GM18507 (cell line): ENCODE measurements around the gene PRICKLE1.

Experiments used
- DNase-seq: peaks from one replicate; pipeline ENCODE4 v3.0.0; 2011; ENCODE audit warnings: low read depth; ENCODE audit not compliant: insufficient read length; ENCODE audit errors: extremely low spot score
- FAIRE-seq: peaks from 2 replicates; lab custom pipeline; 2011; peaks lifted over from hg19 to GRCh38; lab: Jason Lieb, UNC

PRICKLE1 gene

DNA sequence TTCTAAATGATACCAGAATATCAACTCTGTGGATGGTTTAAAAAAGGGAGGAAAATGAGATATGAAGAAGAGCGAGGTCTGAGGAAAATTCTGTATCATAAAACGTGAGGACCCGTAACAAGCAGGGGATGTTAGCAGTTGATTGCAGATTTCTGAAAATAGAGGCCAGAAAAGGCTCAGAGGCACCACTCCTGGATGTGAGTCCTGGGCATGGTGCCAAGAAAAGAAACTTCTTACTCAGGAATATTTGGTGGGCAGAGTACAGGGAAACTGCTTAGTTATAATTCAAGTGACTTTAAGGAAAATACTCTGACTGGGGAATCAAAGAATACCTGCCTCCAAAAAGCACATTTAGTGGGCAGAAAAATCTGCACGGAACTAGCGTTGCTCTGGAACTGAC lies 85.5 kb downstream of the PRICKLE1 start:
- no peak for DNase-seq
- FAIRE-seq: no peak

DNA sequence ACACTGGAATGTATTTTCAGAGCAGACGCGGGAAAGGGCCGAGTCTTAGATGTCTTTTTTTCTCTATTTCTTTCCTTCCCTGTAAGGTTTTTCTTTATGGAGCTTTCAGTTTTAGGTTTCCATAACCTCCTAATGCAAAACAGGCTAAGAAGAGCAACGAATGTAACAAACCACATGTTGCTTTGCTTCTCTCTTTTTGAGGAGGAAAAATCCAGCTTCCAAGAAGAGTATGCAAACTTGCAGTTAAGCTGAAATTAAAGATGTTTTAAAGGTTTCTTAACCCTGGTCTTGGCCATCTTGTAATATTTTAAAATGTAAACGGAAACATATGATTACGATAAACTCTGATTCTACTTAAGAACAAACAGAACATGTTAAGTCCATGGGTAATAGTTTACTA lies 86.9 kb downstream of the PRICKLE1 start:
- FAIRE-seq: no peak

DNA sequence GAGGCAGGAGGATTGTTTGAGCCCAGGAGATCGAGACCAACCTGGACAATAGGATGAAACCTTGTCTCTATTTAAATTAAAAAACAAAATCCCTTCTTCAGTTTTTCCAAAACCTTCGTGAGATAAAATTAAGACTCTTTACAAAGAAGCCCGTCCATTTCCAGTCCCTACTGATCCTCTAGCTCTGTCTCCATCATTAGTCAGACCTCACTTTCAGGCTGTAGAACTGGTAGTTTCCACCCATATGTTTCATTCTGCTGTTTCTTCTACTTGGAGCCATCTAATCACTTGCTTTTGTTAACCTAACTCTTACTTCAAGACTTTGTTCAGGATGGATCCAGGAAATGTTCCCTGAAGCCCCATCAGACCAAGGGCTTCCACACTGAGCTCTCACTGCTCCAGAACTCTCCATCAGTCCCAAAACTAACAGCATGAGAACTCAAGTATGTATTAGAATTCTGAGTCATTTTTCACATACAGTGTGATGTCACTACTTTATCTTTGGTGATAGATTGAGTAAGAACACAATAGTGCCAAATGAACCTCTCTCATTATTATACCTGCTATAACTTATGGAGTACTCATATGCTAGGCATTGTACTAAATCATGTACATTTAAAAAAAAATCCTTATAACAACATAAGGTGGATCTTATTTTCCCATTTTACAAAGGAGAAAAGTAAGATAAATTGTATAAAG lies 90.8 kb downstream of the PRICKLE1 start:
- FAIRE-seq: no peak

More for the DNA sequence above, 86.9 kb downstream of the PRICKLE1 start:
- no peak for DNase-seq

GRCh38 chr12:42496886-42497285 lies 92.7 kb downstream of the PRICKLE1 start:
- no peak for FAIRE-seq
- no peak for DNase-seq

More for the DNA sequence above, 90.8 kb downstream of the PRICKLE1 start:
- no peak for DNase-seq

- no peak for FAIRE-seq
- DNase-seq: no peak
Observed at GRCh38 chr12:42495244-42495643, 94.3 kb downstream of the PRICKLE1 start.

GRCh38 chr12:42492267-42492666 lies 97.3 kb downstream of the PRICKLE1 start:
- no peak for FAIRE-seq
- DNase-seq: no peak

DNA sequence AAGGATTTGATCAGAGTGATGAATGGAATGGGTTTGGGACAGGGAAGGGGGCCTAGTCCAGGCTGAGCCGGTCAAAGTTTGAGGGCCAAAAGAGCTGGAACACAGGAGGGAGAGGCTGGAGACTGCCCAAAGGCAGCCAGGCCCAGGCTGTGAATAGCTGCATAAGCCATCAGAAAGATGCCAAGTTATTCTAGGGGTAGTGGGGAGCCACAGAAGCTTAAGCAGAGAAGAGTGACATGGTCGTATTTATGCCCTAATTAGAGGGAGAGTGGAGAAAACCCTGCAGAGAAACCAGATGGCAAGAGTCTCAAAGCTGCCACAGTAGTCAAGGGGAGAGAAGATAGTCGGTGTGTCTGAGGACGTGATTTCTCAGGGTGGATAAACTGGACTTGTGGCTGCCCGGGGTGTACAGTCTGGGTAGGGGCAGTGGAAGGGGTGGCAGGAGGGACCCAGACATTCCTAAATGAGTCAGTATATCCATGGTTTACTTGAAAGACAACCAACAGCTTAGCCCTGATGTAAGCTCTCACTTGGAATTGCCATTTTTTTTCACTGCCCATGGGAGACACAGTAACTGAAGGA lies 99.2 kb downstream of the PRICKLE1 start:
- FAIRE-seq (no peak), DNase-seq (no peak)

GRCh38 chr12:42486407-42486806 lies 103.1 kb downstream of the PRICKLE1 start:
- FAIRE-seq: no peak
- DNase-seq: no peak

GRCh38 chr12:42485823-42486222 lies 103.7 kb downstream of the PRICKLE1 start:
- DNase-seq (no peak), FAIRE-seq (no peak)

- DNase-seq: no peak
- no peak for FAIRE-seq
Observed at GRCh38 chr12:42484996-42485395, 104.5 kb downstream of the PRICKLE1 start.

DNA sequence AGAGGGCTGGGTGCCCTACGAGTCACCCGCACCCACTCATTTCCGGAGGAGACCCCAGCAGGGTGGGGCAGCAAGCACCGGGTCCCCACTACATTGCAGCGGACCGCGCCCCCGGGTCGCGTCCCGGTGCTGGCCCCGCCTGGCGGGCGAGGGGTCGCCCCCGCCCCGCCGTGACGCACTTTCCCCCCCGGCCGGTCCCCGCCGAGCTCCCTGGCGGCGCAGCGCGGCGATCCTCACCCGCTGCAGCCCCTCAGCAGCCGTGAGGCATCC lies 106.1 kb downstream of the PRICKLE1 start:
- FAIRE-seq (no peak), DNase-seq (no peak)

- FAIRE-seq (peak; percentile 67), DNase-seq (peak; percentile 70)
Observed at GRCh38 chr12:42482748-42483520, 106.6 kb downstream of the PRICKLE1 start.

DNA sequence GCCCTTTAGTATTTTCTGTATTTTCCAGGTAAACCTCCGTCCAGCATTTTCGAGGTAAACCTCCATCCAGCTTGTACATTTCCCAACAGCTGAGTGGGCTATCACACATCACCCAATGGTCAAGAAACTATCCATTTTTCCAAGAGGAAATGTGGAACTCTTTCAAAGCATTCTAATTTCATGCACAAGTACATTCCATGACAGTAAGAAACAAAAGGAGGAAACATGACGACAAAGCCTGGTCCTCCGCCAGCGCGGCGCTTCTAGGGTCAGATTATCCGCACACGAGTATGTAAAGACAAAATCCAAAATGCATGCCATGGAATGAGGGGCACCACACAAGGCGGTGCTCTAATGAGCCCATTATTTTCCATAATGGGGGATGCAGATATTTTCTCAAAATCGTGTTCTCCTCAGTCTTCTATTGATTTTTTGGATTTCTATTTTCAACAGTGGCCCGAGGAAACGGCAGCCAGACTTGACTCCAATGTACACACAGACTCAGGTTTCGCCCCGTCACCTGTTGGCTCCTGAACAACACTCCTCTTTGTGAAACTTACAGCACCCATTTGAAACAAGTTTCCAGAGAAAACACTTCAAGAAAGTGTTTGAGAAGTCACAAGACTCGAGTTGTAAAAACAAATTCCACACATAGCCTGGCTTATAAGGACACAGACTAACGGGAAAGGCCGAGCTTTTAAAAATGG lies 107.4 kb downstream of the PRICKLE1 start:
- FAIRE-seq: no peak
- no peak for DNase-seq

- DNase-seq (no peak), FAIRE-seq (no peak)
Observed at GRCh38 chr12:42481368-42481767, 108.2 kb downstream of the PRICKLE1 start.

- DNase-seq: no peak
- no peak for FAIRE-seq
Observed at GRCh38 chr12:42477941-42478340, 111.6 kb downstream of the PRICKLE1 start.

DNA sequence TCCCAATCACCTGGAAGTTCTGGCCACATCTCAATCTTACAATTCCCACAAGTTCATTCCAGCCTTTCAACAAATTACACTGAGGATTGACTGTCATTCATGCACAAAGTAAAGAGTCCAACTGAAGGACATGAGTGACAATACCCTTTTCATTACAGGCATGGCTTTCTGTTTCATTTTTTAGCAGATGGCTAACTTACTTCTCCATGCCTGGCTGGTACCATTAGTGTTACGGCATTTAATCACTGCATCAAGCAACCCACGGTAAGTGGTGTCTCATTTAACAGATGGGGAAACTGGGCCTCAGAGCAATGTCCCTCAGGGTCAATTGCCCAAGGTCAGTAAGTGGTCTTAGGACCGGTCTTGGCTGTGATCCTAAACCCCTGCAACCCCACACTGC lies 114.4 kb downstream of the PRICKLE1 start:
- DNase-seq (no peak), FAIRE-seq (peak; percentile 62)

DNA sequence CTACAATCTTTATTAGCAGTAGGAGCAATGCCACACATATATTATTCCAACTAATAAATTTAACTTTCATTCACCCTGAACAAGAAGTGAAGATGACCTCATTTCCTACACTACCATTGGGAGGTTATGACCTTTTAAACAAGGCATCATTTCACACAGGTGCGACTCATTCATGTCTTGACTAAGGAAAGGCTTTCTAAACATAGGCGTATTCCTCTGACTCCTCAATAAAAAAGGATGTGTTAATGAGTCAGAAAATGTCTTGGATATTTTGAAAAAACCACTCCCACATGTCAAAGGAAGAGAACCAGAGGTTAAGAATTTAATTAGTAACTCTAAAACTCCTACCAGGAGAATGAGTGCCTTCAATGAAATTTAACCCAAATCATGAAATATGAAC lies 115.2 kb downstream of the PRICKLE1 start:
- DNase-seq (no peak), FAIRE-seq (no peak)

GRCh38 chr12:42473561-42473960 lies 116.0 kb downstream of the PRICKLE1 start:
- no peak for FAIRE-seq
- no peak for DNase-seq

DNA sequence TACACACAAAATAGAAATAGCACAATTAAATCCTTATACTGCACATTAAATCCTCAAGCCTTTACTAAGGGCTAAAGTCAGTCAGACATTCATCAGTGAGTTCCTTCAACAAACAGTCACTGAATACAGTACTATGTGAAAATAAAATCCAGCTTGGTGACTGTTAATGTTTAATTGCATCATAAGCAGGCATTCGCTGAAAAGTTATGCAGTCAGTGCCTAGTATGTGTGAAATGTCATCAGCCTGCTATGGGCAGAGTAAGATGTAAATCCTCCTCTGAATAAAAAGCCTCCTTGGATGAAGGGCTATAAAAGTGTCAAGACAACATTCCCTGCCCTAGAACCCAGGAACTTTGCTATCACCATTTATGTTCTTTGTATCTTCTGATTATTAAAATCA lies 116.4 kb downstream of the PRICKLE1 start:
- FAIRE-seq (no peak), DNase-seq (no peak)

- DNase-seq (no peak), FAIRE-seq (no peak)
Observed at GRCh38 chr12:42472376-42472775, 117.2 kb downstream of the PRICKLE1 start.
